GM21723 (cell line): ENCODE results near the gene PCDHGA7.
"Not testable (repeated sequence)": the region's sequence is repeated elsewhere in the genome, so short reads cannot be mapped to it uniquely, and the experiment has no call there.

Experiments
- ATAC-seq: cut with Tn5 transposase; IDR thresholded peaks from one replicate; pipeline ENCODE4 v1.9.1; 2021; ENCODE audit warnings: mild to moderate bottlenecking, moderate library complexity; ENCODE audit not compliant: unreplicated experiment

Gene PCDHGA7

GRCh38 chr5:141382469-141383294, at the start of gene PCDHGA7:
Gene PCDHGA7, plus strand, starts transcription at chr5:141382742. Its CDS starts 158 bp downstream, at chr5:141382900.
- ATAC-seq, result no peak

- ATAC-seq, result no peak
These were observed 43.8 kb upstream of the PCDHGA7 start, which contains the start of gene PCDHGA2 for GRCh38 chr5:141338538-141339306. Gene PCDHGA2, plus strand, starts transcription at chr5:141338760.

- ATAC-seq, result not testable (repeated sequence)
These were observed 41.7 kb upstream of the PCDHGA7 start for GRCh38 chr5:141340781-141341354.

DNA sequence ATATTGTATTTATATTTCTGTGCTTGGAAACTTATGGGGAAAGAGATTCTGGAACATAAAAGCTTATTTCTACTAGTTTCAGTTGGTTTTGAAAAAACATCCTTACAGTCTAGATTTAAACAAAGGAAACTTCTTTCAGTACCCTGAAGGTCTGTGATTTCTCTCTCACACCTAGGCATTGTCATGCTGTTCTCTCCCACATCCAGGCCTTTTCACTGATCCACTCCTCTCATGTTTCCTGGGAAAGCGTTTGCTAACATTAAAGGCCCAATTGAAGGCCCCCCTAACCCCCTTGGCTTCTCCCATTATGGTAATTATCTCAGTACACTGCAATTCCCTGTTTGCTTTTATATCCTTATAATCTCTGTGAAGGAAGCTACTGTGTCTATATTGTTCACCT, 39.8 kb upstream of the PCDHGA7 start:
- ATAC-seq, result no peak

GRCh38 chr5:141343242-141343952, 39.1 kb upstream of the PCDHGA7 start, which contains the start of gene PCDHGA3:
Gene PCDHGA3, plus strand, starts transcription at chr5:141343829. Its CDS starts 205 bp downstream, at chr5:141344034.
- no peak for ATAC-seq

- ATAC-seq, result no peak
These were observed 38.5 kb upstream of the PCDHGA7 start for GRCh38 chr5:141343953-141344463.

GRCh38 chr5:141345327-141345726, 37.2 kb upstream of the PCDHGA7 start:
- no peak for ATAC-seq

DNA sequence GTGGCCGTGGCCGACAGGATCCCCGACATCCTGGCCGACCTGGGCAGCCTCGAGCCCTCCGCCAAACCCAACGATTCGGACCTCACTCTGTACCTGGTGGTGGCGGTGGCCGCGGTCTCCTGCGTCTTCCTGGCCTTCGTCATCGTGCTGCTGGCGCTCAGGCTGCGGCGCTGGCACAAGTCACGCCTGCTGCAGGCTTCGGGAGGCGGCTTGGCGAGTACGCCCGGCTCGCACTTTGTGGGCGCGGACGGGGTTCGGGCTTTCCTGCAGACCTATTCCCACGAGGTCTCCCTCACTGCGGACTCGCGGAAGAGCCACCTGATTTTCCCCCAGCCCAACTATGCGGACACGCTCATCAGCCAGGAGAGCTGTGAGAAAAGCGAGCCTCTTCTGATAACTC, 36.5 kb upstream of the PCDHGA7 start:
- ATAC-seq, result not testable (repeated sequence)

GRCh38 chr5:141349917-141350619, 32.5 kb upstream of the PCDHGA7 start, which contains the start of gene PCDHGB1:
Gene PCDHGB1, plus strand, starts transcription at chr5:141350099. Its CDS starts 162 bp downstream, at chr5:141350261.
- no peak for ATAC-seq

DNA sequence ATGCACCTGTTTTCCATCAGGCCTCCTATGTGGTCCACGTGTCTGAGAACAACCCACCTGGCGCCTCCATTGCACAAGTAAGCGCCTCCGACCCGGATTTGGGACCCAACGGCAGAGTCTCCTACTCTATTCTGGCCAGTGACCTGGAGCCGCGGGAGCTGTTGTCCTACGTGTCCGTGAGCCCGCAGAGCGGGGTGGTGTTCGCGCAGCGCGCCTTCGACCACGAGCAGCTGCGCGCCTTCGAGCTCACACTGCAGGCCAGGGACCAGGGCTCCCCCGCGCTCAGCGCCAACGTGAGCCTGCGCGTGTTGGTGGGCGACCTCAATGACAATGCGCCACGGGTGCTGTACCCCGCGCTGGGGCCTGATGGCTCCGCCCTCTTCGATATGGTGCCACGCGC, 31.0 kb upstream of the PCDHGA7 start:
- no peak for ATAC-seq

DNA sequence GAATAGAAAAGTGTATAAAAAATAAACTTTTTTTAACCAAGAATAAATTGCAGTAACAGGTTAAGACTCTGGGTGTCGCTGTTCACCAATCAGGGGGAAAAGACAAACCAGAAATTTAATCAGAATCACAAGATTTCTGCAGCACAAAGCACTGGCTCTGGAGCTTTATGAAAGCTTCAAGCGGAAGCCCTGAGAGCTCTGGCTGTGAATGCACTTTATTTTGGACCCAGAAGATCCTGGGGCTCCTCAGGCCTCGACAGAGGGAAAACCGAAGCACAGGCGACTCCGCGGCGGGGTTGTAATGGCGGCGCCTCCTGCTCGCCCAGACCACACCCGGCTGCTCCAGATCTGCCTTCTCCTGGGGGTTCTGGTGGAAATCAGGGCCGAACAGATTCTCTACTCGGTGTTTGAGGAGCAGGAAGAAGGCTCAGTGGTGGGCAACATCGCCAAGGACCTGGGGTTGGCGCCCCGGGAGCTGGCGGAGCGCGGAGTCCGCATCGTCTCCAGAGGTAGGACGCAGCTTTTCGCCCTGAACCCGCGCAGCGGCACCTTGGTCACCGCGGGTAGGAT, 27.6 kb upstream of the PCDHGA7 start, which contains the start of gene PCDHGA4:
Gene PCDHGA4, plus strand, starts transcription at position 122 of the 570 bp plus-strand sequence. Its CDS starts 87 bp downstream, at position 209.
- no peak for ATAC-seq

DNA sequence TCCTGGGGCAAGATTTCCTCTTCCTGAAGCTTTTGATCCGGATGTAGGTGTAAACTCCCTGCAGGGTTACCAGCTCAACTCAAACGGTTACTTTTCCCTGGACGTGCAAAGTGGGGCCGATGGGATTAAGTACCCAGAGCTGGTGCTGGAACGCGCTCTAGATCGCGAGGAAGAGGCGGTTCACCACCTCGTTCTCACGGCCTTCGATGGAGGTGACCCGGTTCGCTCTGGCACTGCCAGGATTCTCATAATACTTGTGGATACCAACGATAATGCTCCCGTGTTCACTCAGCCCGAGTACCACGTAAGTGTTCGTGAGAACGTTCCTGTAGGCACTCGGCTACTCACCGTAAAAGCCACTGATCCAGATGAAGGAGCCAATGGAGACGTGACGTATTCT, 26.9 kb upstream of the PCDHGA7 start:
- ATAC-seq, result no peak

DNA sequence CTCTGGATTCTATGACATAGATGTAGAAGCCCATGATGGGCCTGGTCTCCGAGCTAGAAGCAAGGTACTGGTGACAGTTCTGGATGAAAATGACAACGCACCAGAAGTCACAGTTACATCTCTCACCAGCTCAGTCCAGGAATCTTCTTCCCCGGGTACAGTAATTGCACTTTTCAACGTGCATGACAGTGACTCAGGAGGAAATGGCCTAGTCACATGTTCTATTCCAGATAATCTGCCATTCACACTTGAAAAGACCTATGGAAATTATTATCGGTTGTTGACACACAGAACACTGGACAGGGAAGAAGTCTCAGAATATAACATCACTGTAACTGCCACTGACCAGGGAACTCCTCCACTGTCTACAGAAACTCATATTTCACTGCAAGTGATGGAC, 26.4 kb upstream of the PCDHGA7 start:
- ATAC-seq, result no peak

DNA sequence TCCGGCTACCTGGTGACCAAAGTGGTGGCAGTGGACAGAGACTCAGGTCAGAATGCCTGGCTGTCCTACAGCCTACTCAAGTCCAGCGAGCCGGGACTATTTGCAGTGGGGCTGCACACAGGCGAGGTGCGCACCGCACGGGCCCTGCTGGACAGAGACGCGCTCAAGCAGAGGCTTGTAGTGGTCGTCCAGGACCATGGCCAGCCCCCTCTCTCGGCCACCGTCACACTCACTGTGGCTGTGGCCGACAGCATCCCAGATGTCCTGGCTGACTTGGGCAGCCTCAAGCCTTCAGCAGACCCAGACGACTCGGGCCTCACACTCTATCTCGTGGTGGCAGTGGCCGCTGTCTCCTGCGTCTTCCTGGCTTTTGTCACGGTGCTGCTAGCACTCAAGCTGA, 25.6 kb upstream of the PCDHGA7 start:
- no peak for ATAC-seq

GRCh38 chr5:141359790-141360426, 22.6 kb upstream of the PCDHGA7 start, which contains the start of gene PCDHGB2:
Gene PCDHGB2, plus strand, starts transcription at chr5:141359994. Its CDS starts 142 bp downstream, at chr5:141360136.
- ATAC-seq, result no peak

DNA sequence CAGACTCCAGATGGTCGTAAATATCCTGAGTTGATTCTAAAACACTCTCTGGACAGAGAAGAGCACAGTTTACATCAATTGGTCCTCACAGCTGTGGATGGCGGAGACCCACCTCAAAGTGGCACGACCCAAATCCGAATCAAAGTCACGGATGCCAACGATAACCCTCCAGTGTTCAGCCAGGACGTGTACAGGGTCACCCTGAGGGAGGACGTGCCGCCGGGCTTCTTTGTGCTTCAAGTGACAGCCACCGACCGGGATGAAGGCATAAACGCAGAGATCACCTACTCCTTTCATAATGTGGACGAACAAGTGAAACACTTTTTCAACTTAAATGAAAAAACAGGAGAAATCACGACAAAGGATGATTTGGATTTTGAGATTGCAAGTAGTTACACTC, 21.9 kb upstream of the PCDHGA7 start:
- ATAC-seq, result no peak

GRCh38 chr5:141362719-141363118, 19.8 kb upstream of the PCDHGA7 start:
- ATAC-seq, result no peak

DNA sequence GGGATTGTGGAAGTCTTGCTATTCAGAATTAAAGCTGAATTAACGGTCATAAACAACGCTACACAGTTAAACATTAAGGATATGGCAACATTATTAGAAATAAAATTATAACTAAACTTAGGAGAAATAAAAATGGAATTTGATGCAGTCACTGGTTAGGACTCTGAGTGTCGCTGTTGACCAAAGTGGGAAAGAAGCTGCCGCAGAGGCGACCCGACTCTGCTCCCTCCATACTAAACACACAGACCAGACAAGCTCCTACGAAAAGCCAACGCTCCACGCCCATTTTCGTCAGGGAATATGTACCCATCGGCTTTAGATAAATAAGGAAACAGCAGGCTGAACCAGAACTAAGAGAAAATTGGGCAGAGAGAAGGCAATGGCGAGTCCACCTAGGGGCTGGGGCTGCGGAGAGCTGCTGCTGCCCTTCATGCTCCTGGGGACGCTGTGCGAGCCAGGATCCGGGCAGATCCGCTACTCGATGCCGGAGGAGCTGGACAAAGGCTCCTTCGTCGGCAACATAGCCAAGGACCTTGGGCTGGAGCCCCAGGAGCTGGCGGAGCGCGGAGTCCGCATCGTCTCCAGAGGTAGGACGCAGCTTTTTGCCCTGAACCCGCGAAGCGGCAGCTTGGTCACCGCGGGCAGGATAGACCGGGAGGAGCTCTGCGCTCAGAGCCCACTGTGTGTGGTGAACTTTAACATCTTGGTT, 18.4 kb upstream of the PCDHGA7 start, which contains the start of gene PCDHGA5:
Gene PCDHGA5, plus strand, starts transcription at position 211 of the 709 bp plus-strand sequence. Its CDS starts 169 bp downstream, at position 380.
- no peak for ATAC-seq
